ENCODE data around the gene TMEM178B.

The TMEM178B gene

GRCh38 chr7:141481971-141482370 lies 408.1 kb downstream of the TMEM178B start:
- Mint-ChIP-seq H3K4me3 (no peak overlapping the region), H3K27me3 (ENCODE audit: low read depth) (peaks cover 10% of the 10 kb centered on the region), H3K9me3 (no peaks in the 10 kb centered on the region), H3K27ac (no peak overlapping the region), H3K36me3 (ENCODE audit: low read depth) (no peaks in the 10 kb centered on the region), H3K4me1 (no peaks in the 10 kb centered on the region)
- TF ChIP-seq CTCF (IDR thresholded peaks at IDR 0.05; ENCODE audit: unreplicated experiment in 3 of 3): no peak

GRCh38 chr7:141483044-141483443 lies 409.2 kb downstream of the TMEM178B start:
- no peaks in the 10 kb centered on the region for H3K4me1 Mint-ChIP-seq
- peaks cover 10% of the 10 kb centered on the region for H3K27me3 Mint-ChIP-seq (ENCODE audit: low read depth)
- H3K36me3 Mint-ChIP-seq (ENCODE audit: low read depth): no peaks in the 10 kb centered on the region
- no peak overlapping the region for H3K4me3 Mint-ChIP-seq
- TF ChIP-seq CTCF (IDR thresholded peaks at IDR 0.05; ENCODE audit: unreplicated experiment in 3 of 3): no peak
- no peaks in the 10 kb centered on the region for H3K9me3 Mint-ChIP-seq
- H3K27ac Mint-ChIP-seq: no peak overlapping the region

- H3K9me3 Mint-ChIP-seq: no peaks in the 10 kb centered on the region
- H3K27ac Mint-ChIP-seq: no peak overlapping the region
- no peak overlapping the region for H3K4me3 Mint-ChIP-seq
- peaks cover 10% of the 10 kb centered on the region for H3K27me3 Mint-ChIP-seq (ENCODE audit: low read depth)
- no peaks in the 10 kb centered on the region for H3K36me3 Mint-ChIP-seq (ENCODE audit: low read depth)
- no peaks in the 10 kb centered on the region for H3K4me1 Mint-ChIP-seq
- TF ChIP-seq CTCF (IDR thresholded peaks at IDR 0.05; ENCODE audit: unreplicated experiment in 3 of 3): no peak
These were observed 411.0 kb downstream of the TMEM178B start for GRCh38 chr7:141484907-141485306.

GRCh38 chr7:141486959-141487358 lies 413.1 kb downstream of the TMEM178B start:
- Mint-ChIP-seq H3K9me3 (no peaks in the 10 kb centered on the region), H3K36me3 (ENCODE audit: low read depth) (no peaks in the 10 kb centered on the region), H3K4me3 (no peak overlapping the region), H3K27ac (no peak overlapping the region), H3K4me1 (no peaks in the 10 kb centered on the region), H3K27me3 (ENCODE audit: low read depth) (peaks cover 3% of the 10 kb centered on the region)
- TF ChIP-seq CTCF (IDR thresholded peaks at IDR 0.05; ENCODE audit: unreplicated experiment in 3 of 3): no peak

- Mint-ChIP-seq H3K4me1 (peaks cover 8% of the 10 kb centered on the region), H3K36me3 (ENCODE audit: low read depth) (no peaks in the 10 kb centered on the region), H3K27me3 (ENCODE audit: low read depth) (peaks cover 3% of the 10 kb centered on the region), H3K9me3 (no peaks in the 10 kb centered on the region), H3K27ac (no peak overlapping the region), H3K4me3 (no peak overlapping the region)
- no peak for TF ChIP-seq CTCF (IDR thresholded peaks at IDR 0.05; ENCODE audit: unreplicated experiment in 3 of 3)
These were observed 416.6 kb downstream of the TMEM178B start for GRCh38 chr7:141490474-141490873.

- Mint-ChIP-seq H3K36me3 (ENCODE audit: low read depth) (no peaks in the 10 kb centered on the region), H3K4me3 (no peak overlapping the region), H3K27ac (no peak overlapping the region), H3K9me3 (no peaks in the 10 kb centered on the region), H3K27me3 (ENCODE audit: low read depth) (peaks cover 7% of the 10 kb centered on the region), H3K4me1 (peaks cover 11% of the 10 kb centered on the region)
- TF ChIP-seq CTCF (IDR thresholded peaks at IDR 0.05; ENCODE audit: unreplicated experiment in 3 of 3): no peak
These were observed 421.2 kb downstream of the TMEM178B start for GRCh38 chr7:141495057-141495456.
